ENCODE measurements around the gene DNAJC4.
"Not testable (repeated sequence)": the region's sequence is repeated elsewhere in the genome, so short reads cannot be mapped to it uniquely, and the experiment has no call there.

The DNAJC4 gene

DNA sequence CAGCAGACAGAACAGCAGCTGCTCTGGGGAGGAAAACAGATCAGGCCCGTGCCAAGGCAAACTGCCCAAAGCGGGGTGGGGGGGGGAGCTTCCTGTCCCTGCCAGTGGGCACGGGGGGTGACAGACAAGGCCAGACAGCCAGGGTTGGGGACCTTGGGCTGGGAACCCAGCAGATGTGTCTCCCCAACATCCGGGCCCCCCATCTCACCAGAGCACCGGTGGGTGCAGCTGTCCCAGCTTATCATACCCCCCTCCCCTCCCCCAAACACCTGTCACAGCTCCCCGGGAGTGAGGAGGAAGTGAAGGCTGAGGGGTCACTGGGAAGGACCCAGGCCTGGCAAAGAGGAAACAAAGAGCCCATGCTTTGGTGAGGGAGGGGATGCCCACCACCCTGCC lies 15.1 kb downstream of the DNAJC4 start:
- H3K4me2 ChIP-seq (ENCODE audit: low read length) = peak overlapping the region; percentile 79
- no peak overlapping the region for H2AFZ ChIP-seq (ENCODE audit: low read length)
- H3K79me2 ChIP-seq (ENCODE audit: insufficient read depth, low read length) = no peaks in the 10 kb centered on the region; the same call in 1 of the 2 replicates
- peaks cover 21% of the 10 kb centered on the region; the same call in 1 of the 2 replicates for H3K36me3 ChIP-seq (ENCODE audit: insufficient read depth, low read length)
- H3K27me3 ChIP-seq (ENCODE audit: insufficient read depth, low read length) = no peaks in the 10 kb centered on the region
- peak overlapping the region; percentile 85 for H3K27ac ChIP-seq (ENCODE audit: low read depth, low read length, poor library complexity, severe bottlenecking)
- peak overlapping the region; percentile 91 for H3K9ac ChIP-seq (ENCODE audit: low read length)
- TF ChIP-seq EZH2 (IDR thresholded peaks at IDR 0.05; ENCODE audit: borderline replicate concordance, low read length) (no peak), CTCF (IDR thresholded peaks at IDR 0.05; ENCODE audit: low read length) (no peak)
- peaks cover 50% of the 10 kb centered on the region for H3K4me1 ChIP-seq (ENCODE audit: insufficient read depth, low read length, severe bottlenecking)
- 0 out of 2 replicates have a peak, but pooled peaks cover 3% of the 10 kb centered on the region for H3F3A ChIP-seq (ENCODE audit: insufficient read depth, low read length)
- H4K20me1 ChIP-seq (ENCODE audit: insufficient read depth, low read length) = no peaks in the 10 kb centered on the region
- peak overlapping the region; percentile 91 for H3K4me3 ChIP-seq (ENCODE audit: low read depth, low read length, poor library complexity, severe bottlenecking)
- no peaks in the 10 kb centered on the region for H3K9me3 ChIP-seq (ENCODE audit: low read length)
- no peaks in the 10 kb centered on the region for H3K9me2 ChIP-seq (ENCODE audit: low read depth, low read length)

- no peak for TF ChIP-seq EZH2 (IDR thresholded peaks at IDR 0.05; ENCODE audit: borderline replicate concordance, low read length)
- no peak for TF ChIP-seq CTCF (IDR thresholded peaks at IDR 0.05; ENCODE audit: low read length)
- no peaks in the 10 kb centered on the region for H3K9me3 ChIP-seq (ENCODE audit: low read length)
- H3K4me1 ChIP-seq (ENCODE audit: insufficient read depth, low read length, severe bottlenecking) = peaks cover 54% of the 10 kb centered on the region
- peak overlapping the region; percentile 85 for H3K27ac ChIP-seq (ENCODE audit: low read depth, low read length, poor library complexity, severe bottlenecking)
- H4K20me1 ChIP-seq (ENCODE audit: insufficient read depth, low read length) = no peaks in the 10 kb centered on the region
- no peak overlapping the region for H2AFZ ChIP-seq (ENCODE audit: low read length)
- H3K4me2 ChIP-seq (ENCODE audit: low read length) = peak overlapping the region; percentile 79
- H3K27me3 ChIP-seq (ENCODE audit: insufficient read depth, low read length) = no peaks in the 10 kb centered on the region
- no peaks in the 10 kb centered on the region; the same call in 1 of the 2 replicates for H3K79me2 ChIP-seq (ENCODE audit: insufficient read depth, low read length)
- peak overlapping the region; percentile 91 for H3K4me3 ChIP-seq (ENCODE audit: low read depth, low read length, poor library complexity, severe bottlenecking)
- peak overlapping the region; percentile 91 for H3K9ac ChIP-seq (ENCODE audit: low read length)
- peaks cover 21% of the 10 kb centered on the region; the same call in 1 of the 2 replicates for H3K36me3 ChIP-seq (ENCODE audit: insufficient read depth, low read length)
- 0 out of 2 replicates have a peak, but pooled peaks cover 3% of the 10 kb centered on the region for H3F3A ChIP-seq (ENCODE audit: insufficient read depth, low read length)
- H3K9me2 ChIP-seq (ENCODE audit: low read depth, low read length) = no peaks in the 10 kb centered on the region
These were observed 15.7 kb downstream of the DNAJC4 start for GRCh38 chr11:64245797-64246620.

DNA sequence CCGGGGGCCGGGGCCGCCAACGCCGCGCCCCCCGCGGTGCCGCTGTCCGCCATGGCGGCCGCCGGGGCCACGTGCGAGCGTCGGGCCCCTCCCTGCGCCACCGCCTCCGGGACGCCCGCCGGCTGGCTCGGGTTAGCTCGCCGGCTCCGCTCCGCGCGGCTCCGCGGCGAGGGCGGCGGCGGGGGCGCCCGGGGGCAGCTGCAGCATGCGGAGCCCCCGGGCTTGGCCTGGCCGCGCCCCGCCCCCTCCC lies 16.2 kb downstream of the DNAJC4 start:
- H3K9me3 ChIP-seq (ENCODE audit: low read length); H3K79me2 ChIP-seq (ENCODE audit: insufficient read depth, low read length); H3F3A ChIP-seq (ENCODE audit: insufficient read depth, low read length); H3K27ac ChIP-seq (ENCODE audit: low read depth, low read length, poor library complexity, severe bottlenecking); H4K20me1 ChIP-seq (ENCODE audit: insufficient read depth, low read length); H3K9me2 ChIP-seq (ENCODE audit: low read depth, low read length); H3K4me2 ChIP-seq (ENCODE audit: low read length); H2AFZ ChIP-seq (ENCODE audit: low read length); H3K27me3 ChIP-seq (ENCODE audit: insufficient read depth, low read length): not testable (repeated sequence)
- Histone ChIP-seq H3K36me3 (ENCODE audit: insufficient read depth, low read length) (peaks cover 21% of the 10 kb centered on the region; the same call in 1 of the 2 replicates), H3K9ac (ENCODE audit: low read length) (peak overlapping the region; percentile 91; the same call in 1 of the 2 replicates), H3K4me3 (ENCODE audit: low read depth, low read length, poor library complexity, severe bottlenecking) (peak overlapping the region; percentile 91), H3K4me1 (ENCODE audit: insufficient read depth, low read length, severe bottlenecking) (peaks cover 56% of the 10 kb centered on the region)

All from OCI-LY1 (cell line).